GM19351 (cell line): ENCODE measurements around the gene KAZN.

ENCODE experiments used
- ATAC-seq: cut with Tn5 transposase; IDR thresholded peaks from one replicate; pipeline ENCODE4 v1.9.1; 2021; ENCODE audit warnings: mild to moderate bottlenecking, moderate library complexity; ENCODE audit not compliant: unreplicated experiment

KAZN gene

GRCh38 chr1:14924455-14925331 is 326.2 kb downstream of the KAZN start:
- ATAC-seq, result no peak

GRCh38 chr1:14925336-14926136 is 327.1 kb downstream of the KAZN start:
- ATAC-seq, result no peak

DNA sequence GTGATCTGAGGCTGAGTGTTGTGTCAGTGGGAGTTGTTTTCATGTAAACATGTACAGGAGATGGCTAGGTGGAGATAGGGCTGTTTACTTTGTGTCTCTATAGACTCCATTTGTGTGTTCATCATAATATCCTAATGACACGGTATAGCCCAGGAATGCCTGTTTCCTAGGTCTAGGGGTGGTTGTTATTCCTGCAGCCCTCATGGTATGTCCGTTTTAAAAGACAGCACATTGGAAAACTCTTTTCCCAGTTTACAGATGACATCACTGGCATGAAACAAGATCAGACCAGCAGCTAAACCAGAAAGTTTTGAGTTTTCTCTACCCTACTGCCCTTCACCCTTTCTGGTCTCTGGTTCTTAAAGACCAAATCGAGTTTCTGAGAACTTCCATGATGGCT is 327.7 kb downstream of the KAZN start:
- no peak for ATAC-seq

- ATAC-seq, result no peak
These were observed 328.5 kb downstream of the KAZN start for GRCh38 chr1:14926818-14927575.

- no peak for ATAC-seq
These were observed 329.9 kb downstream of the KAZN start for GRCh38 chr1:14928412-14928811.

GRCh38 chr1:14928886-14929546 is 330.5 kb downstream of the KAZN start:
- no peak for ATAC-seq

GRCh38 chr1:14929547-14930246 is 331.2 kb downstream of the KAZN start:
- no peak for ATAC-seq

DNA sequence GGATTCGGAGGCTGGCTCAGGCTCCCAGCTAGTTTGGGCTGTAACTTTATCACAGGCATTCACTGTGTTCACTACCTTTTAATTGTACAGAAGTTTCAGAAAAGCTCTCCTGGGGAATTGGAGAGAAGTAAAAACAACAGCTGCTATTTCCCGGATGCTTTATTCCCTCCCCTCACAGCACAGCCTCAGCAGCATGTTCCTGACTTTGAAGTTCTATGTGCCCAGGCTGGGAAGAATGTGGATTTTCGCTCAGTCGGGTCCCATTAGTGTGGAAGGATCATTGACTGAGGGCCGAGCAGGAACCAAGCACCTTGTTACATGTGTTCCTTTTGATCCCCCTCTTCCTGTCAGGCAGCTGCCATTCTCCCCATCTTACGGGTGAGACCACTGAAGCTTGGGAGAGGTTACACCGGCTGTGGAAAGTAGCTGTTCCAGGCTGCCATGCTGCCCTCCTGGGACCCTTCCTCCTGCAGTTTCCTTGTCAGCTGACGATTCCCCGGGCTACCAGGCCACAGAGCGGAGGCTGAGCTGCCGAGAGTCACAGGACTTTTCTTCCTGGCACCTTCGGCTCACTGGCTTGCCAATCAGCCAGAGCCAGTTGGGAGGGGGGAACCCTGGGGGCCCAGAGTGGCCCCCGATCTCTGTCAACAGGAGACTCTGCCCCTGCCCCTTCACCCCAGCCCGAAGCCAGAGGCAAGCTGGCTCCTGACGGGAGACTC is 331.9 kb downstream of the KAZN start:
- ATAC-seq, result no peak

DNA sequence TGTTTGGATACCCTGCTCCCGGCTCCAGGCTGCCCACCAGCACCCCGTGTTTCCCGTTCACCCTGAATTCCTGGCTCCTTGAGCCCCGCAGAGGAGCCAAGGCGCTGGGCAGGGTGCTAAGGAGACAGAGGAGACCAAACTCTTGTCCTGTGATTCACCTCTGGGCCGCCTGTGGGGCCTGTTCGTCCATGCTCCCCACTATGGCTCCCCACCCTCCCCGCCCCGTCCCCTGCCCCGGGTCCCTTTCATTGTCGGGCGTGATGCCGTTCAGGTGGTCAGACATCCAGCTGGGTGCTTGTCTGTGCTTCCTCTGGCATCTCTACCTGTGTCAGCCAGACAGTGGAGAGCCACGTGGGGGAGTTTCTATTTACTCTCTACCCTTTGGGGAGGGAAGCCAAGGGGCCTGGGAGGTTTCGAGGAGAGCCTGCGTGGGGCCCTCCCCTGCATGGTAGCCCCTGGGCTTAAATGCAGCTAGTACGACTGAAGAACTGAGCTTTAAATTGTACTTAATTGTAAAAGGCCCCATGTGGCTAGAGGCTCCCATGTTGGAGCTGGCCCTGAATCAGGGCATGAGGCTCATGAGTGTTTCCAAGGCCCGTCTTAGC is 333.7 kb downstream of the KAZN start:
- no peak for ATAC-seq

- ATAC-seq, result no peak
These were observed 336.4 kb downstream of the KAZN start for GRCh38 chr1:14934867-14935266.

GRCh38 chr1:14936815-14937214 is 338.3 kb downstream of the KAZN start:
- ATAC-seq, result no peak

DNA sequence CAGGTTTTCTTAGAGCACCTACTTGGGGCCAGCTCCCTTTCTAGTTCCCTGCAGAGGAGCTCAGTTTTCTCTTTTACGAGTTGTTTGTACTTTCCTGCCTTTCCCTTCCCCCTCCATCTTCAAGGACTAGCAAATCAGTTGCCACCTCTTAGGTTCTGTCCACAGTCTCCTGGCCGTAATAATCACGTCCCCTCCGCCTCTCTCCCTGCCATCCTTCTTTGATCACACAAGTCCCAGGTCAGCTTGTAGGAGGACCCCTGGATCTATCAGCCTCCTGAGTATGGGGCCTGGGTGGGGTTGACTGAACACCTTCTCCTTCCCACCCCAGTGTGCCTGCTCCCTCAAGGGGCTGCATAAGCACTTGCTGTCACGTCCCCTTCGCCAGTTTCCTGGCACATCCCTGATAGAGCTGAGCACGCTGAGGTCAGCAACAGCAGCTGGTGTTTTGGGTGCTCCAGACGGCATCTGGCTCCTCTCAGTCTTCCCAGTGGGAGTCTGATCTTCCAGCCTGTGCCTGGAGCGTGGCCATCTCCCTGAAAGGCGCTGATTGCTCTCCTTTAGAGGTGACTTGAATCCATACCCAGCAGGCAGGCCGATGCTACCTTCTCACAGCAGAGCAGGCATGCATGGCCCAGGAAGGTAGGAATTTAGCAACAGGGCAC is 338.9 kb downstream of the KAZN start:
- no peak for ATAC-seq

DNA sequence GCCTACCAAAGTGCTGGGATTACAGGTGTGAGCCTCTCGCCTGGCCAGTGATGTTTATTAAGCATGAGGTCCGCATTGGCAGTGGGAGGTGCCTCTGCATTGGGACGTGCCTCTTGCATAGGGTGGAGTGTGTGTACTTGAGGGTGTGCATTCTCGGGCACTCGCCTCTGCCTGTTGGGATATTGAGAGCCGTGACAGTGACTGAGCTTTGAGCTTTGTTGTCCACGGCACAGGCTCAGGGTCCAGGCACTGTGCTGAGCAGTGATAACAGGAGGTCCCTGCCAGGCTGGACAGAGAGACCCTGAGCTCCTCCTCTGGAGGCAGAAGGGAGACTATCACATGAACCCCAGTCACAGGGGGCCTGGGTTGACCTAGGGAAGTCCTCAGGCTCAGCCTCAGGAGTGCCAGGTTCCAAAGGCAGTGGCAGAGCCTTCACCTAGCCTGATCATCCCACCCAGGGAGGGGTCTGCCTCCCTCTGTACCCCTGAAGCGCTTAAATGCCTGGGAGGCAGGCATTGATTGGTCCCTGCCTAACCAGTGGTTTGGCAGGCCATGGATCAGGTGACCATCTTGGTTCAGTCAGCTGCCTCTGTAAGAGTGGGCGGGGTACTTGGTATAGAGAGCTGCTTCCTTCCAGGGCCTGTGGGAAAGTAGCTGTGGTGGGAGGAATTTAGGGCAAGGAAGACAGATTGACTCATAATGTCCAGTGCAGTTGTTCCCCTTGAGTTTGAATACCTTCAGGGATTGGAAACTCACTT is 341.2 kb downstream of the KAZN start:
- ATAC-seq, result no peak

GRCh38 chr1:14940285-14940870 is 341.9 kb downstream of the KAZN start:
- no peak for ATAC-seq

DNA sequence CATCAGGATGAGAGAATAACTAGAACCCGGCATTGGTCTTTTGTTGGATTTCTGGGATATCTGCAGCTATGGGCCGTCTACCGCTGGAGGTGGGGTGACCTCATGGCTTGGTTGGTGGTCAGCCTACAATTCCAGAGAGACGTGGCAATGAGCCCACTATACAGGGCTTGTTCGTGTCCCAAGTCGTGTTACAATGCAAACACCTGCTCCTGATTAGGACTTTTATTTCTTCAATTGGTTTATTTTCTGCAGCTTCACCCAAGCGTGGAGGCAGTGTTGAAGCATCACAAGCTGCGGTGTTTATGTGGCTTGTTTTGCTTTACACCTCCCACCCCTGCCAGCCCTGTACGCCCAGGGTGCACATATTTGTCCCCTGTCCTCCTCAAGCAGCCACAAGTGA is 343.4 kb downstream of the KAZN start:
- no peak for ATAC-seq

- ATAC-seq, result no peak
These were observed 346.0 kb downstream of the KAZN start for GRCh38 chr1:14944471-14944985.
